ENCODE data around the gene BOK.

- TF ChIP-seq CTCF (IDR thresholded peaks at IDR 0.05) (no peak), POLR2A (IDR thresholded peaks at IDR 0.05) (no peak)
These were observed 39.0 kb downstream of the BOK start for GRCh38 chr2:241597561-241597960.

Measured in tibial nerve (tissue), 3 donors.